NCI-H2107 (cell line): ENCODE data around the gene CFAP161.

ENCODE experiments used
- DNase-seq: peaks from one replicate; lab custom pipeline; 2025; lab: John Stamatoyannopoulos, UW

CFAP161 gene

GRCh38 chr15:81184188-81184587 is 50.1 kb downstream of the CFAP161 start:
- no peak for DNase-seq

GRCh38 chr15:81185631-81186295 is 51.7 kb downstream of the CFAP161 start:
- DNase-seq, result no peak

GRCh38 chr15:81188354-81188753 is 54.3 kb downstream of the CFAP161 start:
- no peak for DNase-seq

GRCh38 chr15:81189583-81190283 is 55.7 kb downstream of the CFAP161 start:
- DNase-seq, result no peak

- no peak for DNase-seq
Measured at GRCh38 chr15:81190922-81191507, 56.9 kb downstream of the CFAP161 start.

GRCh38 chr15:81191701-81192100 is 57.6 kb downstream of the CFAP161 start:
- no peak for DNase-seq

- no peak for DNase-seq
Measured at GRCh38 chr15:81194723-81195122, 60.7 kb downstream of the CFAP161 start.

- peak; percentile 9 for DNase-seq
Measured at GRCh38 chr15:81195339-81195864, 61.3 kb downstream of the CFAP161 start.

- DNase-seq, result no peak
Measured at GRCh38 chr15:81196576-81197254, 62.6 kb downstream of the CFAP161 start, which contains the start of gene IL16. Gene IL16, plus strand, starts transcription at chr15:81196879. Its CDS starts 28,521 bp downstream, at chr15:81225400.

- DNase-seq, result no peak
Measured at GRCh38 chr15:81197255-81197630, 63.2 kb downstream of the CFAP161 start.

GRCh38 chr15:81197688-81198281 is 63.7 kb downstream of the CFAP161 start:
- DNase-seq, result no peak
